Bone marrow (tissue), 2 donors: Measurements from ENCODE around the gene EIF5A2.
"Not testable (repeated sequence)": the region's sequence is repeated elsewhere in the genome, so short reads cannot be mapped to it uniquely, and the experiment has no call there.

Experiments
- DNase-seq, 2 donors: peaks; one replicate each; lab custom pipeline; 2025; lab: John Stamatoyannopoulos, UW

Gene EIF5A2

DNA sequence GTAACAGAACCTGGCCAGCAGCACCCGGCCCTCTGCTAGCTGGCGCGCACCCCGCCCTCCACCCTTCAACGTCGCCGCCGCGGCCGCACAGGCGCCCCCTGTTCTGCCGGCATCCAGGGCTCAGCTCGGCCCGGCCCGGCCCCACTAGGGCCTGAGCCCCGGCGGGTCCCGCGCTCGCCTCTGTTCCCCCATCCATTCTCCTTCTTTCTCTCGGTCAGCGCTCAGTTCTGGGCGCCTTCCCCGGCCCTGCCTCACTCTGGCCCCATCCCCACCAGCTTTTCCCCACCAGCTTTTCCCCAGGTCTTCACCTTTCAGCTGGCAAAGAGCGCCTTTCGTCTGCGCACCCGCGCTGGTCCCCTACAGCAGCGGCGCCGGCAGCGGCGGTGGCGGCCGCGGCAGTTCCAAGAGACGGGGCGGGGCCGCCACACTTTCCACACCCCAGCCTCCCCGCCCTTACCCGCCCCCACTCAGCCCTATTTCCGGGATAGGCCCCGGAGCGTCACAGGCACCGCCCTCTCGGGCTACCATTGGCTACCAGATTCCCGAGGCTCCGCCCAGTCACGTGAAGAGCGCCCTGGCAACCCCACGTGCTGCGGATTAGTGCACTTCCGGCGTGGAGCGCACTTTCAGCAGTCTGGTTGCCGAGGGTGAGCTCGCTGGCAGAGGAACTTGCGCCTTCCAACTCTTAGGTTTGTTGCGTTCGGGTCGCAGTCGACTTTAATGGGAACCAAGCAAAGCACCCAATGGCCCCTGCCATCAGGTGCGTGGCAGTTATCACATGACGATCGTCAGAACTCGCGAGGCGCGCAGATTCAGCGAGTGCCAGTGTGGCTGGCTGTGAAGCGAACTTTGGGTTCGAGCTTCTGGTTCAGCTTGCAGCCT, at the start of gene EIF5A2:
EIF5A2 (minus strand) TSS at position 403 of the 882 bp plus-strand sequence. CDS start 831 bp downstream, outside the sequence.
- peak; percentile 60 to 85 for DNase-seq

DNA sequence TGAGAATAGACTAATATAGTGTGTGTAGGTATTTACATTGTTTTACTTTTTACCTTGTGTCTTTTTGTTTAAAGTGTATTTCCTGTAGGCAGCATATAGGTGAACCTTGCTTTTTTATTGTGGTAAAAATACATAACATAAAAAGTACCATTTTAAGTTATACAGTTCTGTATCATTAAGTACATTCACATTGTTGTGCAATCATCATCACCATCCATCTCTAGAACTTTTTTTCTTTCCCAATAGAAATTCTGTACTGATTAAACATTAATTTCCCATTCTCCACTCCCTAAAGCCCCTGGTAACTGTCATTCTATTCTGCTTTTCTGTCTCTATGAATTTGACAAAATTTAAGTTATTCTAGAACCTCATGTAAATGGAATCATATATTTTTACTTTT, 48.2 kb upstream of the EIF5A2 start:
- no peak for DNase-seq

DNA sequence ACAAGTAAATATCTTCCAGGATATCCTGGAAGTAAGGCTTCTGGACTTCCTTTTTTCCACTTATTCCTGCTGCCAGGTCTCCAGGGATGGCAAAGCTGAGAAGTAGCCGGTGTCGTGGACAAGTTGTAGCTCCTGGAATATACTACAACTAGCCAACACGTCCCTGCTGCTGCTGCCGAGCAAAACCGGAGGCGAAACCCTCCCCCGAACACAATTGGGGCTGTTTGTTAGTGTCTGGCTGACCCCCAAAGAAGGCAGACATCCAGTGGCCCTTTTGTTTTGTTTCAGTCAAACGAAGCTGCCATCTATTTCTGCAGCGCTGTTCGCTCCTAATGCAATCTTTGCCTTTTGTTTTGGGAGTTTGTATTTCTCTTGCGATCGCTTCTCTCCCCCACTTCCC, 45.3 kb upstream of the EIF5A2 start:
- no peak for DNase-seq

DNA sequence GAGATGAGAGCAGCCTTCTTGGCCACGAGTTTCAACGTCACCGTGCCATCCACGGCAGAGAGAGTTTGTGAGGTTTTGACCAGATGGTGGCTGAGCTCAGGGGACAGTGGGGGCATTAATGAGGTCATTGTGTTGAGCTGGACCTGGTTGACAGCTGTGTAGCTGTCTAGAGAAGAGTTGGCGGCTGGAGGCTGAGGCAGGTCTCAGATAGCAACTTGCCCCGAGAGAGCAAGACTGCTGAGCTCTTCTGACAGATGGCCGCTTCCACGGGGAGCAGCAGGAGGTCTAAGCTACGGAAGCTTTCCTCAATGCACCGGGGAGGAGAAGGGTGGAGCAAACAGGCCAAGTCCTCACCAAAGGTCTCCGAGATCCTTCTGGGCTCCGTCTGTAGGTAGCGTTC, 44.8 kb upstream of the EIF5A2 start:
- no peak for DNase-seq

DNA sequence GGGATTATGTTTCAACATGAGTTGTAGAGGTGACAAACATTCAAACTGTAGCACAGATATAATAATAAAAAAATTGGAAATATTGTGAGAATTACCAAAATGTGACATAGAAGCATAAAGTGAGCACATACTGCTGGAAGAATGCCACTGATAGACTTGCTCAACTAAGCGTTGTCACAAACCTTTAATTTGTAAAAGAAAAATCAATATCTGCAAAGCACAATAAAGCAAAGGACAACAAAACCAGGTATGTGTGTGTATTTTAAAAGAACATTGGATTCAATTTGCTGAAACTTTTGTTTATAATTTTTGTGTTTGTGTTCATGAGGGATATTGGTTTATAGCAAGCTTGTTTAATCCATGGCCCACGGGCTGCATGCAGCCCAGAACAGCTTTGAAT, 40.8 kb upstream of the EIF5A2 start:
- no peak for DNase-seq

DNA sequence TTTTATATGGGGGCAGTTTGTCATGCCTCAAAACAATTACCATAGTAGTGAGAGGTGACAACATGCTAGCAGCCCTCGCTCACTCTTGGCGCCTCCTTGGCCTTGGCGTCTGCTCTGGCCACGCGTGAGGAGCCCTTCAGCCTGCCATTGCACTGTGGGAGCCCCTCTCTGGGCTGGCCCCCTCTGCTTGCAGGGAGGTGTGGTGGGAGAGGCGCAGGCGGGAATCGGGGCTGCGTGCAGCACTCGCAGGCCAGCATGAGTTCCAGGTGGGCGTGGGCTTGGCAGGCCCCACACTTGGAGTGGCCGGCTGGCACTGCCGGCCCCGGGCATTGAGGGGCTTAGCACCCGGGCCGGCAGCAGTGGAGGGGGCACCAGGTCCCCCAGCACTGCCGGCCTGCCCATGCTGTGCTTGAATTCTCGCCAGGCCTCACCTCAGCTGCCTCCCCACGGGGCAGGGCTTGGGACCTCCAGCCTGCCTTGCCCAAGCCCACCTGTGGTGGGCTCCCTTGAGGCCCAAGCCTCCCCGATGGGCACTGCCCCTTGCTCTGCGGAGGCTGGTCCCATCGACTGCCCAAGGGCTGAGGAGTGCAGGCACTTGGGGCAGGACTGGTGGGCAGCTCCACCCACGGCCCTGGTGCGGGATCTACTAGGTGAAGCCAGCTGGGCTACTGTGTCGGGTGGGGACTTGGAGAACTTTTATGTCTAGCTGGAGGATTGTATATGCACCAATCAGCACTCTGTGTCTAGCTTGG, 38.8 kb upstream of the EIF5A2 start:
- DNase-seq: no peak

DNA sequence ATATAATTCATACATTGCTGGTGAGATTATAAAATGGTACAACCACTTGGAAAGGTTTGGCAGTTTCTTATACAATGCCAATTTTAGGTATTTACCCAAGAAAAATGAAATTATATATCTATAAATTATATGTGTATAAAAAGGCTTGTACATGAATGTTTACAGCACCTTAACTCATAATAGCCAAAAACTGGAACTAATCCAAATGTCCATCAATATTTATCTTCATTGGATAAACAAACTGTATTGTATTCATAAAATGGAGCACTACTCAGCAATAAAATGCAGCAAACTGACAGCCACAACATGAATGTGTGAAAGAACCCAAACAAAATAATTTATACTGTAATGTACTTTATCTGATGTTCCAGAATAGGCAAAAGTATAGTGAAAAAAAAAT, 33.6 kb upstream of the EIF5A2 start:
- no peak for DNase-seq

DNA sequence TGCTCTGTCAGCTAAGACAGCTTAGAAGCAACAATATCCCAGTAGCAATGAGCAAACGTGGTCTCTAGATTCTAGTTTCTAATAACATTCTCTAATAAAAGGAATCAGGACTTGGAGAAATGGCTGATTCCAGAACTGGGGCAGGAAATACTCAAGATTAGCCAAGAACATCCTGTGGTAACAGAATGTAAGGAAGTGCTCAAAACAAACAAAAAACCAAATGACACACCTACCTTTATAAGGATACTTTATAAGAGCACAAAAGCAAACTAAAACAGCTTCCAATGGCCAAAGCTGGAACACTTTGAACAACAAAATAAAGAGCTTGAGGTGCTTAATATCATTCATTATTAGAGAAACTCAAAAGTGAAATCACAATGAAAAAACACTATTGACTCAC, 33.1 kb upstream of the EIF5A2 start:
- DNase-seq: no peak

DNA sequence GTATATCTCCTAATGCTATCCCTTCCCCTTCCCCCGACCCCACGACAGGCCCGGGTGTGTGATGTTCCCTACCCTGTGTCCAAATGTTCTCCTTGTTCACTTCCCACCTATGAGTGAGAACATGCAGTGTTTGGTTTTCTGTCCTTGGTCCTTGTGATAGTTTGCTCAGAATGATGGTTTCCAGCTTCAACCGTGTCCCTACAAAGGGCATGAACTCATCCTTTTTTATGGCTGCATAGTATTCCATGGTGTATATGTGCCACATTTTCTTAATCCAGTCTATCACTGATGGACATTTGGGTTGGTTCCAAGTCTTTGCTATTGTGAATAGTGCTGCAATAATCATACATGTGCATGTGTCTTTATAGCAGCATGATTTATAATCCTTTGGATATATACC, 24.6 kb upstream of the EIF5A2 start:
- not testable (repeated sequence) for DNase-seq

DNA sequence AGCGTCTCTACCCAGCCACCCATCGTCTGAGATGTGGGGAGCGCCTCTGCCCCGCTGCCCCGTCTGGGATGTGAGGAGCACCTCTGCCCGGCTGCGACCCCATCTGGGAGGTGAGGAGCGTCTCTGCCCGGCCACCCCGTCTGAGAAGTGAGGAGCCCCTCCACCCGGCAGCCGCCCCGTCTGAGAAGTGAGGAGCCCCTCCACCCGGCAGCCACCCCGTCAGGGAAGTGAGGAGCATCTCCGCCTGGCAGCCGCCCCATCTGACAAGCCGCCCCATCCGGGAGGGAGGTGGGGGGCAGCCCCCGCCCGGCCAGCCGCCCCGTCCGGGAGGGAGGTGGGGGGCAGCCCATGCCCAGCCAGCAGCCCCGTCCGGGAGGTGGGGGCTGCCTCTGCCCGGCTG, 15.1 kb upstream of the EIF5A2 start:
- not testable (repeated sequence) for DNase-seq

DNA sequence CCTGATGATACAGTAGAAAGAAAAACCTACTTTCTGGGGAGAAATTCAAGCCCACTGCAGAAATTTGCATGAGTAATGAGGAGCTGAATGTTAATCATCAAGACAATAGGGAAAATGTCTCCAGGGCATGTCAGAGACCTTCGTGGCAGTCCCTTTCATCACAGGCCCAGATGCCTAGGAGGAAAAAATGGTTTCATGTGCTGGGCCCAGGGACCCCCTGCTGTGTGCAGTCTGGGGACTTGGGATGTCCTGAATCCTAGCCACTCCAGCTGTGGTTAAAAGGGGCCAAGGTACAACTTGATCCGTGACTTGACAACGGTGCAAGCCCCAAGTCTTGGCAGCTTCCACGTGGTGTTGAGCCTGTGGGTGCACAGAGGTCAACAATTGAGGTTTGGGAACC, 10.3 kb upstream of the EIF5A2 start:
- DNase-seq: no peak

DNA sequence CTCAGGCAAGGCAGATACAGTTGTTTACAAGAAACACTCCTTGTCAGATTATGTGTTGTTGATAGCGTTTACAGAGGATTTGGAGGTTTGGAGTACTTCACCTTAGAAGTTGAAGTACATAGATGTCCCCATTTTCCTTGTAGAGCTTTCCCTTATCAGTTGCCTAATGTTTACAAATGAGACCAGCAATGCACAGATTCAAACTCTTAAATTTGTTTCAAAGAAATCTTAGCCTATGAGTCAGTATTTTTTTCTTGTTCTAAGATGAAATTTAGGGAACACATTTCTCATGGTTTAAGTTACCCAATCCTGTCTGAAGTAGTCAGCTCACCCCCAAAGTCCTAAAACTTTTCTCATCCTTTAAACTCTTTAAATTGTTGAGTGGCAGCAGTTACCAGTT, 6.3 kb upstream of the EIF5A2 start:
- no peak for DNase-seq

DNA sequence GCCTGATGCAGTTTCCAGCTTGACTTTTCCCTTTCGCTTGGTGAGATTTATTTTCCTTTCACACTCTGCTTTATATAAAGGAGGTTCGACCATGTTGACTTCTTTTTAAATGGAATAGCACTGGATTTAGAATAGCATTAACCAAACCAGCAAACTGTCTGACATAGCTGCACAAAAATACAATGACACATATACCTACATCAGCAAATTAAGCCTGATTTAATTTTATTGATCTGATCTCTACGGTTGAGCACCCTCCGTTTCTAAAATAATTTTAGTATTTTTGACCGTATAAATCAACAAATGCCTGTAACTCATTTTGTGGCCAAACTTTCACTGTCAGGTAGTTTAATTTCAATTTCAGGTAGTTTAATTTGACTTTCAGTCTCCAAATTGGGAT, 5.8 kb upstream of the EIF5A2 start:
- no peak for DNase-seq

DNA sequence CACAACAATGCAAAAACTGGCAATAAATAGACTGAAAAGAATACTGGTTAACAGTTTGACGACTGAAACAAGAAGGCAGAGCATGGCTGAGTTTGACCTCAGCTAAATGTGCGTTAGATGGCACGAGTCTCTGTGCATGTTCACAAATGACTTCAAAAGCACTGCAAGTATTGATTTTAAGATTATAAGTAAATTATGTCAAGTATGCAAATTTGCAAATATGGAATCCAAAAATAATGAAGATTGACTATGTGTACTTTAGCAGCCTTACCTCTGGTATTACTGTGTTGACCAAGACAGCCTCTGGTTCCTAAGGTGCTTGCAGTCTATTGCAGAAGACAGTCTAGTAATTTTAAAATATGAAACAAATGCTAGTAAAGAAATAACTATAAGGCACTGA, 2.6 kb upstream of the EIF5A2 start:
- no peak for DNase-seq

DNA sequence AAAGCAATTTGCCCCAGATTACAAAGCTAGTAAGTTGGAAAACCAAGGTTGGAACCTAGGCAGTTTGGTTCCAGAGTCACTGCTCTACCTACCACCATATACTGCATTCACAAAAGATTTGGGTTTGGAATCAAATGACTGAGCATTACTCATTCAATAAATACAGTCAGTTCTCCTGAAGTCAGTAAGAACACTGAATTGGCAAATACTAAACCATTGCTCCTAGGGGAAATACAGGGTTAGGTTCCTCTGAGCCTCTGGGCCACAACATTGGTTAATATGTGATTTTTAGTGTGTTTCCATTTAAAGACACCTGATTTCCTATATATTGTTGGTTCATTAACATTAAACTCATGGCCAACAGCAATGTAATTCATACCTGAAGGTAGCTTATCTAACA, 2.1 kb upstream of the EIF5A2 start:
- no peak for DNase-seq

DNA sequence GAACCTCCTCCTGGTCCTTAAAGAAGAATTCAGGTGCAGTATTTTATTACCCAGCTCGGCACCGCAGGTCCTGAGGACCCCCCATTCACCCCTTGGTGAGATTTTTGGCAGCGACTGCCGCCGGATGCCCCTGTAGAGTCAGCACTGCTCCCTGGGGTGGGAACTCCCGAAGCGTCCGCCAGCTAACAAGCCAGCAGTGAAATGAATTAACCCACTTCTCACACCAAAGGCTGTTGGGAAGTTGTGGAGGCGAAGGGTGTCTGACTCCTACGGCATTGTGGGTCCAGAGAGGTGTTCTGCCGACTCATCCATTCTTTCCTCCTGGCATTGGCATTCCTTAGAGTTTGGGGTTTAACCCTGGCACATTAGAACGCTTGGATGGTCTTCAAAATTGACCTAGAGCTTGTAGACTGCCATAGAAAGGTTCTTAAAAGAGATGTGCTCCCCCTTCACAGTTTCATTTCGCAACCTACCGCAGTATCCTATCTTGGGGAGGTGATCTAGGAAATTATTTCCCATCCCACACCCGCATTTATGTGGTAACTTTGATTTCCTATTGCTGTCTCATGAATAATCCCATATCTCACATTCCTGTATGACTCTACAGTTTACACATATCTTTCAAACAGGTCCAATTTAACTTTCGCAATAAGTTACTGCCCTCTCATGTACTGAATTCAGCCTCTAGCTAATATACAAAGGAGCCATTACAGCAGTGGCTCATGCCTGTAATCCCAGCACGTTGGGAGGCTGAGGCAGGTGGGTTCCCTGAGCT, 879 bp upstream of the EIF5A2 start:
- DNase-seq: no peak

DNA sequence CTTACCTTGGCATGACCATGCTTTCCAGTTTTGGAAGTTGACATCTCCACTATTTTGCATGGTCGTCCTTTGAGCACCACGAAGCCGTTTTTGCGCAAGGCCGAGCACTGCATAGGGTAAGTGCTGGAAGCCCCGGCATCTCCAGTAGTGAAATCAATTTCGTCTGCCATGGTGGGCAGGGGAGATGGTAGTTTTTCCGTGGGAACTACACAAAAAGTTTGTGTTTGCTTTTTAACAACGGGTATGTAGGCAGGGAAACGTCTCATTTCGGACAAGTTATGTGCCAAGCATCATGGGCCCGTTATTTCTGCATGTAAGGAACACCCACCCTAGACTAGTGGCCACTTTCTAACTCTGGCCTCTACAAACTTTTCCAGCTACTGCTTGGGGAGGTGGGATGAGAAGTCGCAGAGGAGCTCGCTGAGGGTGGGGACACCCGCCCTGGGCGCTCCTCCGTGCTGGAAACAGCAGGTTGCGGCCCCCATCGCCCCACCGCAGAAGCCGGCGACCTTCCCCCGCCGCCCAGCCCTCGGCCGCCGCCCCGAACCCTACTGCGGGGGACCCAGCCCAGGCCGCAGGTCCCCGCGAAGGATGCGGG, 701 bp downstream of the EIF5A2 start:
- DNase-seq: no peak

DNA sequence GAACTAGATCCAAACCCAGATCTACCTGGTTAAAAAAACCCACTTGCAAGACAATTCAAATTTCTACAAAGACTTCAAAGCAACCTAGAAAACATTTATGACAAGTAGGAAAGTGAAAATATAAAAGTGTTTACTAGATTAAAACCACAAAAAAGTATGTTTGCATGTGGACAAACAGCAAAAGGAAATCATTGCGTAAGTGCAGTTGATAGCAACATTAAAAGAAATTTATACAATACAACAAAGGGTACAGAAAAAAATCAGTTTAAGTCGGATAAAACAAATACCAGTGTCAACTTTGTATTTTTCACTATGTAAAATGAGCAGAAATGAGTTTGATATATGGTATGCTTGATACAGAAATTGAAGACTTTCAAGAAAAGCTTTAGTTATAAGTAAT, 2.6 kb downstream of the EIF5A2 start:
- no peak for DNase-seq

DNA sequence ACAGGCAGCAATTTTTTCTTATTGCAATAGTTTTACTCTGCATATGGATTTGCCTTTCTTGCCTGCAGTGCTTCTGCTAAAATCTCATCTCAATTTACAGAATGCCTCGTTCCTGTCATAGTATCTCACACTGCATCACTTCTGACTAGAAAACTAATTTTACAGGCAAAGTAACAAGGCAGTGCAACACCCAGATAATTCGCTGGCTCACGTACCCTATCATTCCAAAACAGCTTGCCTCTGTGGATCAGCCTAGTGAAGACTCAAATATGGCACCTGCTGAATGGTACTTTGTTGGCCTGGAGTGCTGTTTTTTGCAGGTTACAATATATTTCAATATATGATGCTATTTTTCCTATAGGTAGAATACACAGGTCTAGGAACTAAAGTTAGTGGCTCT, 5.3 kb downstream of the EIF5A2 start:
- DNase-seq: no peak

DNA sequence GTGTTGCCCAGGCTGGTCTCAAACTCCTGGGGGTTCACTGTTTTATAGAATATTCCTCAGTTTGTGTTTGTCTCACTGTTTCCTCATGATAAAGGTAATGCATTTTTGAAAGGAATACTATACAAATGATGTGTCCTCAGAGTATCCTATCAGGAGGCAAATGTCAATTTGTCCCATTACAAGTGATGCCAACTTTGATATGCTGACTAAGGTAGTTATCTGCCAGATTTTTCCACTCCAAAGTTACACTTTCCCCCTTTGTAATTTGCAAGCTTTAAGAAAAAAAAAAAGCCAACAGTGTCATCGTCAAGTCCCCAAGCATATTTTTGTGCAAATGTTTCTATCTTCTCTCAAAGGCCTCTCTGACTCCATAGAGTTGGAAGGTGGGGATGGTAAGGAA, 9.0 kb downstream of the EIF5A2 start:
- no peak for DNase-seq

DNA sequence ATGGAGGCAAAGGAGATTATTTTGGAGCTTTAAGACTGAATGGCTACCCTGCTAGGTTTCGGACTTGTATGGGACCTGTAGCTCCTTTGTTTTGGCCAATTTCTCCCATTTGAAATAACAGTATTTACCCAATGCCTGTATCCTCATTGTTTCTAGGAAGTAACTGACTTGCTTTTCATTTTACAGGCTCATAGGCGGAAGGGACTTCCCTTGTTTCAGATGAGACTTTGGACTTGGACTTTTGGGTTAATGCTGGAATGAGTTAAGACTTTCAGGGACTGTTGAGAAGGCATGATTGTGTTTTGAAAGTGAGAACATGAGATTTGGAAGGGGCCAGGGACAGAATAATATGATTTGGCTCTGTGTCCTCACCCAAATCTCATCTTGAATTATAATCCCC, 10.5 kb downstream of the EIF5A2 start:
- DNase-seq: no peak

DNA sequence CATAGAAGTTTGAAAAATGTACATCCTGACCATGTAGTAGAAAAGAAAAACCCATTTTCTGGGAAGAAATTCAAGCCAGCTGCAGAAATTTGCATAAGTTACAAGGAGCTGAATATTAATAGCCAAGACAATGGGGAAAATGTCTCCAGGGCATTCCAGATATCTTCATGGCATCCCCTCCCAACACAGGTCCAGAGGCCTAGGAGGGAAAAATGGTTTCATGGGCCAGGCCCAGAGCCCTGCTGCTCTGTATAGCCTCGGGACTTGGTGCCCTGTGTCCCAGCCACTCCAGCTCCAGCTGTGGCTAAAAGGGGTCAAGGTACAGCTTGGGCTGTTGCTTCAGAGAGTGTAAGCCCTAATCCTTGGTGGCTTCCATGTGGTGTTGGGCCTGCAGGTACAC, 11.2 kb downstream of the EIF5A2 start:
- DNase-seq: not testable (repeated sequence)
